T-cell (primary cell): ENCODE measurements around the gene PYGB. TPM values are rescaled to one million over a fixed set of nuclear protein-coding genes. Genes with fewer than 3 reads are reported as not detected.

Experiments
- ATAC-seq, 4 experiments: fragments of 200-7000 bp in 3 of 4; fragments of 150-1000 bp in 1 of 4; cut with Tn5 transposase; replicated peaks in 1 of 4; 1 replicate in 3 of 4; 2 replicates in 1 of 4; pipeline ENCODE4 v1.10.0; 2021; ENCODE audit warnings: moderate library complexity in 3 of 4, mild to moderate bottlenecking in 2 of 4, moderate number of reproducible peaks in 1 of 4
- CTCF ChIA-PET, 2 donors: fragments of 300-600 bp; sonication (Branson Sonifier 250); formaldehyde crosslinking; loops; one replicate each; lab custom pipeline; 2022; ENCODE audit warnings: antibody characterized with exemption in 2 of 2; lab: Charles Lee
- POLR2A ChIA-PET, 2 donors: fragments of 300-600 bp; sonication (Branson Sonifier 250); formaldehyde crosslinking; loops; one replicate each; lab custom pipeline; 2022; ENCODE audit warnings: antibody characterized with exemption in 2 of 2; lab: Charles Lee
- DNase-seq, 35 experiments: peaks; one replicate each; pipeline versions ENCODE4 v3.0.0 to v3.0.0-alpha.2; 2013 to 2023
- H3K27ac ChIP-seq: one replicate; pipeline ENCODE4 v1.5.1; 2013; ENCODE audit warnings: low read length
- H3K27me3 ChIP-seq, 2 experiments: replicated peaks in 1 of 2; 1 replicate in 1 of 2; 2 replicates in 1 of 2; pipeline versions ENCODE4 v1.6.1 to v1.7.0; 2013; ENCODE audit warnings: low read length in 1 of 2, mixed read lengths in 1 of 2; ENCODE audit not compliant: control insufficient read depth in 2 of 2, insufficient read depth in 2 of 2; ENCODE audit errors: extremely low read depth in 1 of 2
- H3K36me3 ChIP-seq, 2 donors: 1 replicate in 1 of 2; 2 replicates in 1 of 2; pipeline versions ENCODE4 v1.6.1 to v1.7.0; 2013; ENCODE audit warnings: low read length in 1 of 2; ENCODE audit not compliant: control insufficient read depth in 2 of 2, insufficient read depth in 1 of 2; ENCODE audit errors: extremely low read depth in 1 of 2
- H3K4me1 ChIP-seq, 2 experiments: 1 replicate in 1 of 2; 2 replicates in 1 of 2; pipeline versions ENCODE4 v1.6.1 to v1.7.0; 2013; ENCODE audit warnings: low read length in 2 of 2, mixed read lengths in 1 of 2; ENCODE audit not compliant: insufficient read depth in 2 of 2, control insufficient read depth in 1 of 2; ENCODE audit errors: extremely low read depth in 1 of 2
- H3K4me3 ChIP-seq, 2 donors: 1 replicate in 1 of 2; 2 replicates in 1 of 2; pipeline versions ENCODE4 v1.5.1 to v1.7.0; 2013; ENCODE audit warnings: mild to moderate bottlenecking in 2 of 2, low read length in 1 of 2, moderate library complexity in 1 of 2; ENCODE audit not compliant: control insufficient read depth in 1 of 2; ENCODE audit errors: extremely low read depth in 1 of 2
- H3K9me3 ChIP-seq: 2 replicates; pipeline ENCODE4 v1.7.0; 2013
- H3K27ac Mint-ChIP-seq, 2 donors: one replicate each; pipeline ENCODE4 v1.8.0; 2020 to 2021; ENCODE audit warnings: mild to moderate bottlenecking in 2 of 2, mixed read lengths in 2 of 2
- H3K27me3 Mint-ChIP-seq, 2 donors: one replicate each; pipeline ENCODE4 v1.8.0; 2021 to 2022; ENCODE audit warnings: mixed read lengths in 2 of 2
- H3K36me3 Mint-ChIP-seq: one replicate; pipeline ENCODE4 v1.8.0; 2021; ENCODE audit warnings: mixed read lengths
- H3K4me1 Mint-ChIP-seq, 3 donors: one replicate each; pipeline ENCODE4 v1.8.0; 2020 to 2022; ENCODE audit warnings: mixed read lengths in 3 of 3, mild to moderate bottlenecking in 1 of 3
- H3K4me3 Mint-ChIP-seq, 3 donors: one replicate each; pipeline ENCODE4 v1.8.0; 2020 to 2022; ENCODE audit warnings: mild to moderate bottlenecking in 3 of 3, mixed read lengths in 3 of 3, moderate library complexity in 3 of 3
- H3K9me3 Mint-ChIP-seq, 3 donors: one replicate each; pipeline ENCODE4 v1.8.0; 2020 to 2022; ENCODE audit warnings: mixed read lengths in 3 of 3
- WGBS: methylation state at CpG from one replicate; pipeline ENCODE4 v1.1.5; 2013; ENCODE audit warnings: missing lambda C conversion rate; ENCODE audit not compliant: insufficient coverage; 5-methylcytosine and 5-hydroxymethylcytosine counted together
- total RNA-seq, 35 experiments: library from RNA in 6 of 35; stranded (reverse) in 6 of 35; fragments of 120-200 nt in 1 of 35; gene quantifications; one replicate each; pipeline versions ENCODE4 v1.2.1 to v1.2.4 and lab custom pipeline; 2013 to 2026

Gene PYGB
- total RNA-seq, 5 donors from 2014 or later (not counting 1 experiment from before 2014, with no cell fraction given), result 29.7 to 53.4 (median 36.5) TPM

DNA sequence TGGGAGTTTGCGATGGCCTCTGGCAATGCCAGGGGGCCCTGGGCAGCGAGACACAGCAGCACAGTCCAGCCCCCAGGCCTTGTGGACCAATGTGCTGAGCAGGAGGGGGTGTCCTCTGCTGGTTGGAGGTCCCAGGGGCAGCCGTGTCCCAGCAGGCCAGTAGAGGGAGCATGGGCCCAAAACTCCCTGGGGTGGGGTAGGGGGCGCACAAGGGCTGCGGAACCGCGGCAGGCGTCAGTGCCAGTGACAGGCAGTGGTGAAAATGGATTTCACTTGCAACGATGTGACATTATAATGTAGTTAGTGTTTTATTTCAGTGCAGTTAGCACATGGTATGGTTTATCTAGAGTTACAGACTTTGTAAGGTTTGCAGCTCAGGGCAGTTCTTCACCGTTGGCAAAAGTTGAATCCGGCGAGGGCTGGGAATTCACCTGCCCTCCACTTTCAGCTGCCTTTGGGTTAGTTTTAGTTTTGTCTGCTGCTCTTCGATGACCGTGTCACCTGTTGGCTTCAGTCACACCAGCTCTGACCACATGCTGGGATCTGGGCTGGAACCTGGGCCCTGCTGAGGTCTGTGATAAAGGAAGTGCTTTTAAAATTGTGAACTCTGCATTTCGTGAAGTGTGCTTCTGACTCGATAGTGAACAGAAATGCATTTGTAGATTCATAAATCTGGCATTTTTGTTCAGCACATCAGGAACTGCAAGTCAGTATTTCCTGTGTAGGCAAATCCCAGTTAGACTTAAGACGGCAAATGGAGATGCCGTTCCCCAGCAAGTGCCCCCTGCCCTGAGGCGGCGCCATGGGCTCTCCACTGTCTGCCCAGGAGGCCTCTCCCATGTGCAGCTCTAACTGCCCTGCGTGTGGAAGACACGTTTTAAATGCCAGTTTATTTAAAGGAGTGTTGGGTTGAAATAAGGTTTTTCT lies 46.8 kb downstream of the PYGB start:
- H3K36me3 Mint-ChIP-seq, result peaks cover 15% of the 10 kb centered on the region
- POLR2A ChIA-PET, result interaction anchor here in 1 of 2 donors (0.7 kb wide), 1 partner anchor 120 kb away, joined by 3 read pairs; no protein-coding TSS in a partner anchor
- H3K4me1 Mint-ChIP-seq, result peaks cover 0 to 6% (median 4%) of the 10 kb centered on the region in 3 donors
- ATAC-seq (peak; percentile 77 to 90 (median 78)), DNase-seq (peak; percentile 27 to 74 (median 54))
- H3K4me3 ChIP-seq, result no peak overlapping the region
- 68% methylated on average over 22 of the region's 22 CpGs for WGBS
- H3K9me3 ChIP-seq, result no peaks in the 10 kb centered on the region
- peaks cover 0 to 7% of the 10 kb centered on the region in 2 experiments for H3K4me1 ChIP-seq
- H3K27ac Mint-ChIP-seq, result peak overlapping the region in 1 of 2 donors; percentile 49
- no peaks in the 10 kb centered on the region for H3K27me3 Mint-ChIP-seq
- H3K27me3 ChIP-seq, result no peaks in the 10 kb centered on the region
- no peak overlapping the region for H3K27ac ChIP-seq
- H3K36me3 ChIP-seq, result peaks cover 25 to 28% of the 10 kb centered on the region in 2 donors
- no peaks in the 10 kb centered on the region for H3K9me3 Mint-ChIP-seq
- CTCF ChIA-PET, result interaction anchor here (0.5 to 2.8 kb wide), 4 partner anchors 66 to 1131 kb away, joined by 3 to 6 read pairs (median 4); no protein-coding TSS in a partner anchor
- H3K4me3 Mint-ChIP-seq, result no peak overlapping the region

GRCh38 chr20:25295386-25296093 lies 47.7 kb downstream of the PYGB start:
- Mint-ChIP-seq H3K36me3 (peaks cover 12% of the 10 kb centered on the region), H3K4me3 (no peak overlapping the region), H3K27ac (no peak overlapping the region), H3K9me3 (no peaks in the 10 kb centered on the region), H3K4me1 (peaks cover 0 to 6% (median 4%) of the 10 kb centered on the region in 3 donors), H3K27me3 (no peaks in the 10 kb centered on the region)
- H3K27me3 ChIP-seq, result no peaks in the 10 kb centered on the region
- ATAC-seq, result no peak
- WGBS, result 95% methylated on average over 9 of the region's 10 CpGs
- peaks cover 22 to 28% of the 10 kb centered on the region in 2 donors for H3K36me3 ChIP-seq
- no peak overlapping the region for H3K4me3 ChIP-seq
- peaks cover 0 to 7% of the 10 kb centered on the region in 2 experiments for H3K4me1 ChIP-seq
- DNase-seq, result no peak
- ChIA-PET POLR2A (interaction anchor here in 1 of 2 donors (0.7 kb wide), 1 partner anchor 119 kb away, joined by 3 read pairs; no protein-coding TSS in a partner anchor), CTCF (interaction anchor here (0.5 to 2.8 kb wide), 4 partner anchors 67 to 1132 kb away, joined by 3 to 6 read pairs (median 4); no protein-coding TSS in a partner anchor)
- H3K9me3 ChIP-seq, result no peaks in the 10 kb centered on the region
- no peak overlapping the region for H3K27ac ChIP-seq

GRCh38 chr20:25296094-25297093 lies 48.5 kb downstream of the PYGB start:
- Histone ChIP-seq H3K36me3 (peaks cover 20 to 26% of the 10 kb centered on the region in 2 donors), H3K4me1 (peaks cover 0 to 7% of the 10 kb centered on the region in 2 experiments), H3K27ac (no peak overlapping the region), H3K4me3 (no peak overlapping the region), H3K9me3 (no peaks in the 10 kb centered on the region), H3K27me3 (no peaks in the 10 kb centered on the region)
- ChIA-PET POLR2A (no interaction called here), CTCF (interaction anchor here in 1 of 2 donors (2.8 kb wide), 1 partner anchor 103 kb away, joined by 6 read pairs; no protein-coding TSS in a partner anchor)
- DNase-seq (peak in 20 of 35 experiments; percentile 14 to 42 (median 24)), ATAC-seq (peak in 2 of 4 experiments; percentile 21 to 34)
- Mint-ChIP-seq H3K27me3 (no peaks in the 10 kb centered on the region), H3K36me3 (peaks cover 11% of the 10 kb centered on the region), H3K27ac (no peak overlapping the region), H3K4me3 (no peak overlapping the region), H3K4me1 (peaks cover 0 to 6% (median 4%) of the 10 kb centered on the region in 3 donors), H3K9me3 (no peaks in the 10 kb centered on the region)
- 93% methylated on average over 18 of the region's 24 CpGs for WGBS

DNA sequence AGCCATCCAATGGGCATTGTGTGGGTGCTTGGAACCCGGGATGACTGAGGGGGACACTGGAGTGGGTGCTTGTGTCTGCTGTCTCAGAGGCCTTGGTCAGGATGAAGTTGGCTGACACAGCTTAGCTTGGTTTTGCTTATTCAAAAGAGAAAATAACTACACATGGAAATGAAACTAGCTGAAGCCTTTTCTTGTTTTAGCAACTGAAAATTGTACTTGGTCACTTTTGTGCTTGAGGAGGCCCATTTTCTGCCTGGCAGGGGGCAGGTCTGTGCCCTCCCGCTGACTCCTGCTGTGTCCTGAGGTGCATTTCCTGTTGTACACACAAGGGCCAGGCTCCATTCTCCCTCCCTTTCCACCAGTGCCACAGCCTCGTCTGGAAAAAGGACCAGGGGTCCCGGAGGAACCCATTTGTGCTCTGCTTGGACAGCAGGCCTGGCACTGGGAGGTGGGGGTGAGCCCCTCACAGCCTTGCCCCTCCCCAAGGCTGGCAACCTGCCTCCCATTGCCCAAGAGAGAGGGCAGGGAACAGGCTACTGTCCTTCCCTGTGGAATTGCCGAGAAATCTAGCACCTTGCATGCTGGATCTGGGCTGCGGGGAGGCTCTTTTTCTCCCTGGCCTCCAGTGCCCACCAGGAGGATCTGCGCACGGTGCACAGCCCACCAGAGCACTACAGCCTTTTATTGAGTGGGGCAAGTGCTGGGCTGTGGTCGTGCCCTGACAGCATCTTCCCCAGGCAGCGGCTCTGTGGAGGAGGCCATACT lies 49.4 kb downstream of the PYGB start:
- Histone ChIP-seq H3K4me1 (peaks cover 0 to 7% of the 10 kb centered on the region in 2 experiments), H3K36me3 (peaks cover 12 to 26% of the 10 kb centered on the region in 2 donors), H3K27ac (no peak overlapping the region), H3K9me3 (no peaks in the 10 kb centered on the region), H3K27me3 (no peaks in the 10 kb centered on the region), H3K4me3 (no peak overlapping the region)
- Mint-ChIP-seq H3K9me3 (no peaks in the 10 kb centered on the region), H3K27ac (no peak overlapping the region), H3K4me1 (peaks cover 0 to 6% (median 4%) of the 10 kb centered on the region in 3 donors), H3K4me3 (no peak overlapping the region), H3K27me3 (no peaks in the 10 kb centered on the region), H3K36me3 (peaks cover 7% of the 10 kb centered on the region)
- DNase-seq (no peak), ATAC-seq (no peak)
- 94% methylated on average over 2 of the region's 10 CpGs for WGBS
- CTCF ChIA-PET, result no interaction called here
- POLR2A ChIA-PET, result no interaction called here

DNA sequence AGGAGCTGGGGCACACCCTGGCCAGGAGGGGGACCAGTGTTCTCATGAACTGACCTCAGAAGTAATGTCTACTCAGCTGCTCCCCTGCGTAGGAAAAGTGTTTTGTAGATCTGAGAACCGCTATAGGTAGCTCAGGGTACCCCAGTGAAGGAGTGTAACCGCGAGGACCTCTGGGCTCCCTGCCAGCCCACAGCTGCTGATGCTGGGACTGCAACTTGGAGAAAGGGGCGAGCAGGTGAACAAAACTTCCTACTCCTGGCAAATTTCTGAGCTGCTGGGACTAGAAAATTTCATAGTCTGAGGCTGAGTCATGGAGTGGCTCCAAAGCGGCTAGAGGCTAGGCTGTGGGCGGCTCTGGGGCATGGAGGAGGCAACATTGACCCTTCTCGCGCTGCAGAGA lies 51.9 kb downstream of the PYGB start:
- no peak overlapping the region for H3K4me3 ChIP-seq
- ChIA-PET CTCF (interaction anchor here in 1 of 2 donors (0.7 kb wide), 1 partner anchor 101 kb away, joined by 3 read pairs; no protein-coding TSS in a partner anchor), POLR2A (no interaction called here)
- no peaks in the 10 kb centered on the region for H3K9me3 Mint-ChIP-seq
- H3K27me3 Mint-ChIP-seq, result no peaks in the 10 kb centered on the region
- no peaks in the 10 kb centered on the region for H3K36me3 Mint-ChIP-seq
- H3K36me3 ChIP-seq, result peaks cover 15 to 30% of the 10 kb centered on the region in 2 donors
- peaks cover 0 to 4% (median 0%) of the 10 kb centered on the region in 3 donors for H3K4me1 Mint-ChIP-seq
- WGBS, result 94% methylated on average over 9 of the region's 9 CpGs
- H3K4me3 Mint-ChIP-seq, result no peak overlapping the region
- H3K27ac Mint-ChIP-seq, result no peak overlapping the region
- no peaks in the 10 kb centered on the region for H3K27me3 ChIP-seq
- H3K4me1 ChIP-seq, result peaks cover 0 to under 1% of the 10 kb centered on the region in 2 experiments
- H3K27ac ChIP-seq, result no peak overlapping the region
- no peaks in the 10 kb centered on the region for H3K9me3 ChIP-seq
- ATAC-seq (no peak), DNase-seq (no peak)
